Measurements from ENCODE around the gene PGLYRP2. TPM values are rescaled to one million over a fixed set of nuclear protein-coding genes. Genes with fewer than 3 reads are reported as not detected.

The PGLYRP2 gene
- total RNA-seq, 1 donor from 2014 or later = not detected

DNA sequence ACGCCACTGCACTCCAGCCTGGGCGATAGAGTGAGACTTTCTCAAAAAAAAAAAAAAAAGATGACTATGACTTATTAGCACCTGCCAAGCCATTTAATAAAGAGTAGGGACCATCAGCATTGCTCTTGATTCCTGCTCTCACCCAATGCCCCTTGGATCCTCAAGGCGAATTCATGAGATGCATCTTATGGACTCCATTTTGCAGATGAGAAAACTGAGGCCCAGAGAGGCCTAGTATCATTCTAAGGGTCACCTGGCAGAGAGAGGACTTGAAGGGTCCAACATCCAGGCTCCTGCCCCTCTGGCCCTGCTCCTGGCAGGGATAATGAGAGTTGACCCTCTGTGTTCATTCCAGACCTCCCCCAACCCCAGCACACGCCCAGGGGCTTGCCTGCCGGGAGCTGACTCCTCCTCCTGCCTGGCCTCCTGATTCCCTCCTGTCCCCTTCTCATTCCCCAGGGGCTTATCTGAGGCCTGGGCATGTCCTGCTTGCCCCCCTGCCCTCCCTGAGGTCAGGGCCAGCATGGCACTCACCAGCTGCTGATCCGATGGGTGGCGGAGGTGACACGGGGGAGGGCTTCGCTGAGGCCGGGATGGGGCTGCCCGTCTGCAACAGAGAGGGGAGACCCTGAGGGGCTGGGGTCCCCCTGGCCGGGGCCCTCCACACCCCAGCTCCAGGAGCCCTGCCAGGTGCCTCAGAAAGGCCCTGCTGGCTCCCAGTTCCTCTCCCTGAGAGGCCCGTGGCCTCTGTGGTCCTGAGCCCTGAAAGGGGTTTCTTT is 37.0 kb downstream of the PGLYRP2 start:
- intact Hi-C loops (cut with micrococcal nuclease) = no loop called here

DNA sequence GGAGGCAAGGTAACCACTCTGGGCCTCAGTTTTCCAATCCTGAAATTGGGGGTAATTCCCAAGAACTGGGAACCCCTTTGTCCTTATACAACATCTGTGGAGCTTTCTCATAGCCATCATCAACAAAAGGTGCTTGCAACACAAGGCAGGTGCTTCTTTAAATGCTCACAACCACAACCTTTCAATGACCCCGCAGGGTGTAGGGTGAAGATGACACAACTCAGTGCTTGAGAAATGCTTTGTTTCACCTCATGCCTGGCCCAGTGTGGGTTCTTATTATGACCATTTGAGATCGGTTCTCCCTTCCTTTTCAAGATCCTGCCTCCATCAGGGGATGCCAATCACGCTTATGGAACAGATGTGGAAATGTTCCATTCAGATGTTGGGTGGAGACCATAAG is 38.0 kb downstream of the PGLYRP2 start:
- intact Hi-C loops (cut with micrococcal nuclease) = no loop called here

DNA sequence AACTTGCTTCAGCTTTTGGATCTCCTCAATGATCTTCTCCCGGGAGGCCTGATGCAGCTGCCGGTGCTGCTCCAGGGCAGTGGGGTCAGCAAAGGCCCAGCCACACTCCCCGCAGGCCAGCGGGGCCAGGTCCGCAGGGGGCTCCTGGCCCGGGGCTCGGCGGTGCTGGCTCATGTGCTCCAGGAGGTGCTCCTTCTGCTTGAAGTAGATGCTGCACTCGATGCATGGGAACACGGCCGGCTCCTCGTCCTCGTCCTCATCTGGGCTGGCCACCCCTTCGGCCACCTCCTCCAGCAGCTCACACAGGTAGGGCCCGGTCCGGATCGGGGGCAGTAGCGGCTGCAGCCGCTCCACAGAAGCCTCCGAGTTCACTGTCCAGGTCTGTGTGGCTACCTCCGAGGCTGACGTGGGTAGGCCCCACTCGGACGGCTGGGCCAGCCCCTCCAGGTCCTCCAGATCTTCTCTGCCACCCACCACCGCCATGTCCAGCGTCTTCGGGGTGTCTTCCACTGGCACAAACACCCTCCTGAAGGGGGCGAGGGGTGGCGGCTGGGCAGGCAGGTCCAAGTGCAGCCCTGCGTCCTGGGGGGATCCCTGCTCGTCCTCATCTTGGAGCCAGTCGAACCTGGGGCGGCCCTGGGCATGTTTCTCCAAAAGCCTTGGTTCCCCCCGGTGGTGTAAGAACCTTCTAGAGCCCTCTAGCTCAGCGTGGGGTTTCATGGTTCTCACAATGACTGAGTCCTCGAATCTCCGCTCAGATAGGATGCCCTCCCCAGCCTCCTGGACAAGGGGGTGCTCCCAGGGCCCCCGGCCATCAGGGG is 39.3 kb downstream of the PGLYRP2 start:
- intact Hi-C loops (cut with micrococcal nuclease) = no loop called here

DNA sequence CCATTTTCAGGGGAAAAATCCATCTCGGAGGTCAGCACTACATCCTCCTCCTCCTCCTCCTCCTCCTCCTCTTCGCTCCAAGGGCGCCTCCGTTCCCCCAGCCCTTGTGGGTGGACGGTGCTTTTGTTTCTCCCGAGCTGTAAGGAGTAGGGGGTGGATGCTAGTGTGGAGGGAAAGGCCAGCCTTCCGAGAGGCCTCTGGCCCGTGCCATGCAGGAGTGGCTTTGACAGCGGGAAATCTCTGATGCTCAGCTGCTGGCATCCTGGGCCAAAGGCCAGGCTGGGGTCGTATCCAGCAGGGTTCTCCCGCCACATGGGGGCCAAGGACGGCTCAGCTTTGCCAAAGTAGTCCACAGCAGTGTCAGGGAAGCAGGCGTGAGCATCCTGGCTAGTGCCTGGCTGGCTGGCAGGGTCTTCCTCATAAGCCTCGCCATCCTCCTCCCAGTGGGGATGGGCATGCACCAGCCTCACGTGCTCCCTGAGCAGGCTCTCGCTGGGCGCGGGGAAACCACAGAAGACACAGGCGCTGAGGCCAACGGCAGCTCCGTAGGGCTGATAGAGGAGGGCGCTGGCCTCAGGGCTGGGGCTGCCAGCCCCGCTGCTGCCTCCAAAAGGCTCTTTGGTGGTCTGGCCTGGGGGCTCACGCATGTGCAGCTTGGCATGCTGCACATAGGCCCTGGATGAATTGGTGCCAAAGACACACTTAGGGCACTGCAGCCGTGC is 40.1 kb downstream of the PGLYRP2 start:
- intact Hi-C loops (cut with micrococcal nuclease) = no loop called here

DNA sequence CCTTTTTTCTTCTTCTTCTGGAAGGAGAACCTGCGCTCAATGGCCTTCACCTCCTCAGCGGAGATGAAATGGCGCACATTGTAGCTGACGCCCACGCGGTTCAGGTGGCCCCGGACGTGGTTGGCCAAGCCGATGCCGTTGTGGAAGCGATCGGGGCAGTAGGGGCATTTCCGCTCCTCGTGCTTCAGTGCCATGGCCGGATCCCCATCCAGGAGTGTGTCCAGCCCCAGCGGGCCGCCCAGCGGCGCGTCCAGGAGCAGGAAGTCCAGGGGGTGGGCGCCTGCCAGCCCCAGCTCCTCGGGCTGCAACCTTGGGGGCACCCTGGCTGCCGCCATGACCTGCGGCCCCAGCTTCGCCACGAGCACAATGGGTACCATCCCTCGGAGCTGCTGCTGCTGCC is 40.7 kb downstream of the PGLYRP2 start:
- intact Hi-C loops (cut with micrococcal nuclease) = no loop called here

DNA sequence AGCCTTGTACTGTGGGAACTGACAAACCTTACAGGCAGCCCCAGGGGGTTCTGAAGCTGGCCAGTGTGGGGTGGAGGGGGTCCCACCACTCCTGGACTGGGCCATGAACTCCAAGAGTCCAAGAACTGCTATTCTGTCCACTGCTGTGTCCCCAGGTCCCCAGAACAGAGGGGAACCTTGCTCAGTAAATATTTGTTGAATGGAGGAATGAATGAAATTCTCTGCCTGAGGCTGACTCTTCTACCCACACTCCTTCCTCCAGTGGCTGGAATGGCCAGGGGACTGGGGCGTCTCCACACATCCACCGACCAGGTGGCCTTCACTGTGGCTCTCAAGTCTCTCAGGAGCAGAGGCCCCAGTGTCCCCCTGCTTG is 41.2 kb downstream of the PGLYRP2 start:
- intact Hi-C loops (cut with micrococcal nuclease) = no loop called here

DNA sequence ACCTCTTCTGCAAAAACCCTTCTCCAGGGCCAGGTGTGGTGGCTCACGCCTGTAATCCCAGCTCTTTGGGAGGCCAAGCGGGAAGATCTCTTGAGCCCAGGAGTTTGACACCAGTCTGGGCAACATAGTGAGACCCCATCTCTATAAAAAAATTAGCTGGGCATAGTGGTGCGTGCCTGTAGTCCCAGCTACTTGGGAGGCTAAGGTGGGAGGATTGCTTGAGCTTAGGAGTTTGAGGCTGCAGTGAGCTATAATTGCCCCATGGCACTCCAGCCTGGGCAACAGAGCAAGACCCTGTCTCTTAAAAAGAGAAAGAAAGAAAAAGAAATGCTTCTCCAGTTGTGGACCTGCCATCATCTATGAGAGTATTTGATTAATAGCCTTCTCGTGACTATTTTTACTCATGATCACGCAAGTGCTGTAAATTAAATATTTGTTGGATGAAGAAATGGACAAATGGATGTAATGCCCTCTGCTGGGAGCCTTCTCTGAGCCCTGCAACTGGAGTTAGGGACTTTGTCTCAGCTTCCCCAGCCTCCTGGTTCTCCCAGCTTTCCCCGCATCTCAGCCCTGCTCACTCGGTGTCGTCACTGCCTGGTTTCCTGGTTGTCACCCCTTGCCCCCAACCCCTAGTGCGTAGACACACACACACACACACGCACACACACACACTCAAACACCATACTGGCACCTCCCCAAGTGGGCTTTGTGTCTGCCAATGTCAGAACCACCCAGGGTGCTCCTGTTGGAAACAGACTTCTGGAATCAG is 41.8 kb downstream of the PGLYRP2 start:
- intact Hi-C loops (cut with micrococcal nuclease) = no loop called here

DNA sequence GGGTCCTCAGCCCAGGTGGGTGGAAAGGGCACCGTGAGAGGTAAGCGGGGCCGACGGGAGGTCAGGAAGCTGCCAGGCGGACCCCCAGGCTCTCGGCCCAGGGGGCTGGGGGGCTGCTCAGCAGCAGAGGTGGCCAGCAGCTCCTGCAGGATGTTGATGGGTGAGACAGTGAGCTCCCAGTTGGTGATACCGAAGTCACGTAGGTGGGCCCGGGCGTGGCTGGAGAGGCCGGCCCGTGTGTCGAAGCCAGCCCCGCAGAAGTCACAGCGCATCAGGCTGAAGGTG is 42.5 kb downstream of the PGLYRP2 start:
- intact Hi-C loops (cut with micrococcal nuclease) = no loop called here

DNA sequence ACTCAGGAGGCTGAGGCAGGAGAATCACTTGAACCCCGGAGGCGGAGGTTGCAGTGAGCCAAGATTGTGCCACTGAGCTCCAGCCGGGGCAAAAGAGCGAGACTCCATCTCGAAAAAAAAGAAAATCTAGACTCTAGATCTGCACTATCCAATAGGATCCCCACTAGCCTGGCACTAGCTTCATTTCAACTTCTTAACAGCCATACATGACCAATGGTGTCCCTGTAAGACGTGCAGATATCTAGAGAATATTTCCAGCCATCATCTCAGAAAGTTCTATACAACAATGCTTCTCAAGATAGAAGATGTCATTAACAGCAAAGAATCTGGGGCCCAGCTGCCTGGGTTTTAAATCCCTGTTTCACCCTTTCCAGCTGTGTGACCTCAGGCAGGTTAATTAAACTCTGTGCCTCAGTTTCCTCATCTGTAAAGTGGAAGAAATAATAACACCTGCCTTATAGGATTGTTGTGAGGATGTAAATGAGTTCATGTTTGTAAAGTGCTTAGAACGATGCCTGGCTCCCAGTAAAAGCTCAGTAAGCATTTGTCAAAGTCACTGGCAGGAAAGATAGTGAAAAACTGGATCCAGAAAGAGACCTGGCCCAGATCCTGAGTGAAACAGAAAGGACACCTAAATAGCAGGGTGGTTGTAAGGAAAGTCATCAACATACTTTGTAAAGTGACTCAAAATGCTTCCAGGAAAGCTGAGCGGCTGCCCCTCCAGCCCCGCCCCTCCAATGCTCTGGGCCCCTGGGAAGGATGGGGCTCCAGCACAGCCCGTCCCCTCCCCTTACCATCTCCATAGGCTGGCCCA is 43.1 kb downstream of the PGLYRP2 start:
- intact Hi-C loops (cut with micrococcal nuclease) = no loop called here

DNA sequence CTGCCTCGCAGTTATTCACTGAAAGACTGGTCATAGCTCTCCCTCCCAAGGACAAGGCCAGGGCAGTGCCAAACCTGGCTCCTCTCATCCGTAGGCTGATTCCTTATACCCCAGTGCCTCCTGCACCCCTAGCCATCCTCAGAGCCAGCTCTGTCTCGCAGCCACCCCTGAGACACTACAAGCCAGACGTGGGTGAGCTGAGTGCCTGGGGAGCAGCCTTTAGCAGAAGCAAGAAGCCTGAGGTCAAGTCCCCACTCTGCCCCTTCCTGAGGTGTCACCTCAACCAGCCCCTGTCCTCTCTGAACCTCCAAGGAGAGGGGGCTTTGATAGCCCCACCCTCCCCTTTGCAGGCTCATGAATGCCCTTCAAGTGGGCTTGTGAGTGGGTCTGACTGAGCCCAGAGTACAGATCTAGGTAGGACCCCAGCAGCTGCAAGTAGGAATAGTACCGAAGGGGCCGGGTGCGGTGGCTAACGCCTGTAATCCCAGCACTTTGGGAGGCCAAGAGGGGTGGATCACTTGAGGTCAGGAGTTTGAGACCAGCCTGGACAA is 45.7 kb downstream of the PGLYRP2 start:
- intact Hi-C loops (cut with micrococcal nuclease) = no loop called here

DNA sequence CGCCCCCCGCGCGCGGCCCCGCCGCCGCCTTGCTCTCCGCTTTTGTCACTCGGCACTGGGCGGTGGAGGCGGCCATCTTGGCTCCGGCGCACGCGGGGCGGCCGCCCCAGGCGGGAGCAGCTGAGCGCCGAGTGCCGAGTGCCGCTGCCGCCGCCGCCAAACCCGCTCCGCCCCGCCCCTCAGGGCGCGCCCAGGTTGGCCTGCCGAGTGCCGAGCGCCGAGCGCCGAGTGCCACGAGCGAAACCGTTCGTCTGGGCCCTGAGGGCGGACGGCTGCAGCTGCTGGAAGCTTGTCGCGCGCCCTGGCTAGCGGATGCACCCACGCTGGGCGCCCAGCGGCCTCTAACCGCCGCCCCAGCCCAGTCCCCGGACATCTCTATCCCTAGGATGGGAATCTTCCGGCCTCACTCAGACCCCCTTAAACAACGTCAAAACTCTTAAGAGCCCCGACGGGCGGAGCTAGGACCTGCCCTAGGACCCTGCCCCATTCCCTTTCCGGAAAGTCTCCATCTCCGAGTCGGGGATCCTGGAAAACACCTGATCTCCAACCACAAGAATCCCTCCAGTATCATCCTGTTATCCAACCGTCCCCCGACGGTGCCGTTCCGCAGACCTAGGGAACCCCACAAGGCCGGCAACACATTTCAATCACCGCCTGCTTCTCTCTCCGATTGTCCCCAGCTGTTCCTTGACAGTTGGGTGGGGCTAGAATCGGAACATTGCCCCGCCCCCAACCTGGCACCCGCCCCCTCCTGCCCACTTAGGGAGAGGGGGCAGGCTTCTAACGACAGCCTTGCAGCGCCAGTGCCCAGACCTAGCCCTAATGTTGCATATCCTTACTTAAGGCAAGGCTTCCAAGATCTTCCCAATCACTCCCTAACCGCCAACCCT is 46.4 kb downstream of the PGLYRP2 start:
- intact Hi-C loops (cut with micrococcal nuclease) = loop anchor here (1.0 kb wide), 4 partner anchors 14 to 123 kb away; partner anchors contain the start of gene AKAP8

DNA sequence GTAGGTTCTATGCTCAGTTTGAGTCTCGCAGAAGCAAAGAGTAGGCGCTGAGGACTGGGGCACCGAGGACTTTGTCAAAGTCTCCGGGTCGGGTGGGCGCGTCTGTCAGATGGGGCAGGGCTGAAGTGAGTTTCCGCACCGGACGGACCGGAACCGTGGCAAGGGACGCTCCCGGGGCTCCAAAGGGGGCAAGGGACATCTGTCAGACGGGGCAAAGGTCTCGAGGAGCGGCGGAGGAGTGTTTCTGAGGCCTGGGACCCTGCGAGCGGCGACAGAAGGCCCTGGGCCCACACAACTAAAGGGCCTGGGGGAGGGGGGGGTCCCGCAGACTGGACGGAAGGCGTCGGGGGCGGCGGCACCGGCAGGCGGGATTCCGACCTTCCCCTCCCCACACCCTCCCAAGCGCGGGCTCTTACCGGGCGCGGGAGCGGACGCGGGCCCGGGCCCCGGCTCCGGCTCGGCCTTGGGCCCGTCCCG is 47.2 kb downstream of the PGLYRP2 start:
- intact Hi-C loops (cut with micrococcal nuclease) = loop anchor here (1.0 kb wide), 4 partner anchors 13 to 124 kb away; partner anchors contain the start of gene AKAP8

DNA sequence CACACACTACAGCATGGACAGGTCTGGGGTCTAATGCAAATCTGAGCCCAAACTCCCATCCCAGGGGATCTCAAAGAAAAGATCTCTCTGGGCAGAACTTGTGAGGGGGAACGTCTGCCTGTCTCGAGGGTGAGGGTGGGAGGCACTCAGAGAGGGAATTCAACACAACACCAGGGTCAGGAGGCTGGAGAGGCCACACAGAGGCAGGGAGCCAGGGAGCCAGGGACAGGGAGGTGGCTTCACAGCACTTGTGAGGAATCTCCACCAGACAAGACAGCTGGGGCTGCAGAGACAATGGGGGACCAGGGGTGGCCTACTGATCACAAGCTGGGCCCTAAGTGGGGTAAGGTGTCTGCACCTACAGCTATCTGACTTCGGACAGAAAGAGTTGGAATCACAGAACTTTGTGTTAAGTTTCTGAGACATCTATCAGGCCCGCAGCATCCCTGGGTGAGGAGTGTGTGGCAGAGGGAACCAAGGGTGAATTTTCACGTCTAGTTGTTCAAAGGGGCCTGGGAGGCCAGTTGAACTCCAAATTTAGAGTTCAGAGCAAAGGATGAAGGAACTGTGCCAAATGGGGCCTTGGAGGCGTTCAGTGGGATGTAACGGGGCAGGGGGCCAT is 47.8 kb downstream of the PGLYRP2 start:
- intact Hi-C loops (cut with micrococcal nuclease) = loop anchor here (1.0 kb wide), 4 partner anchors 12 to 125 kb away; partner anchors contain the start of gene AKAP8

DNA sequence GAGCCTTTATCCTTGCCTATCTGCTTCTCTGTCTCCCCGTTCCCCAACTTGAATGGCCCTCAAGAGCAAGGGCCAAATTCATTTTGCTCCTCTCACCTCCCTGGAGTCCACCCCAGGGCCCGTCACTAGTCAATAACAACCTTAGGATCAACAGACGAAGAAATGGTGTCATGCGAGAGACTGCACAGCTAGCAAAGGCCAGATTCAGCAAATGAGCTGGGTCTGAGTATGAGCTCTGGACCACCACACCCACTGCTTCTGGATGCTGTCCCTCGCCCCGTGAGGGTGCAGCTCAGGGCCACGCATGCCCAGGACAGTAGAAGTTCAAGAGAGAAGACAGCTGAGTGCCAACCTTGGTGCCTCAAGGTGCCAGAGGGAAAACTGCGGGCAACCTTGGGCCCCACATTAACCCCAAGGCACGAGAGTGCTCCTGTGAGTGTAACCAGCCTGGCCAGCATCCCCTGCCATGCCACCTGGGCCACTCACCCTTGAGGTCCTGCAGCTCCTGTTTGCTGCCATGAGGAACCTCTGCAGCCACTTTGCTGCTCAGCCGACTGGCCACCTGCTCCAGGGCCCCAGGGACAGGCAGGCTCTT is 48.7 kb downstream of the PGLYRP2 start:
- intact Hi-C loops (cut with micrococcal nuclease) = no loop called here

DNA sequence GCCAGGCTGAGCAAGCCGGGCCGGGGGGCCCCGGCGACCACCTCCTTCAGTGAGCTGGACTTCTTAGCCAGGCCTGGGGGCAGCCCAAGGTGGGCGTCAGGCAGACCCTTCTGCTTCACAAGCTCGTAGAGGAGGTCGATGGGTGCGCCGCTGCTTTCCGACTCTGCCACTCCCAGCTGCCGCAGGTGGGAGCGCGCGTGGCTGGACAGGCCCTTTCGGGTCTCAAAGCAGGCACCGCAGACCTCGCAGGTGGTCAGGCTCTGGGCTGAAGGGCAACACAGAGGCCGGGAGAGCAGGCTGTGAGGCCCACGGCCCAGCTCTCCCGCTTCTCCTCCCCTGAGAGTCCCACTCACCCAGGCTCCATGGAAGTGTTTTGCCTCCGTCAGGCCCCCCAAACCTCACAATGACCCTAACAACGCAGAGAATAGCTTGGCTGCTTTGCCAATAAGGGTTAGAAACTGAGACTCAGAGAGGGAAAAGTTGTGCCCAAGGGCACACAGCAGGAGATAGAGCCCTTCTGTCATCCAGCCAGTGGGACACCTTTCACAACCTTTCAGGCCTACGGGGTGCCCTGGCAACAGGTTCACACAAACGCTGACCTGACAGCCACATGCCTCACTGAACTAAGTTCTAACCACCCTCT is 49.4 kb downstream of the PGLYRP2 start:
- intact Hi-C loops (cut with micrococcal nuclease) = no loop called here

DNA sequence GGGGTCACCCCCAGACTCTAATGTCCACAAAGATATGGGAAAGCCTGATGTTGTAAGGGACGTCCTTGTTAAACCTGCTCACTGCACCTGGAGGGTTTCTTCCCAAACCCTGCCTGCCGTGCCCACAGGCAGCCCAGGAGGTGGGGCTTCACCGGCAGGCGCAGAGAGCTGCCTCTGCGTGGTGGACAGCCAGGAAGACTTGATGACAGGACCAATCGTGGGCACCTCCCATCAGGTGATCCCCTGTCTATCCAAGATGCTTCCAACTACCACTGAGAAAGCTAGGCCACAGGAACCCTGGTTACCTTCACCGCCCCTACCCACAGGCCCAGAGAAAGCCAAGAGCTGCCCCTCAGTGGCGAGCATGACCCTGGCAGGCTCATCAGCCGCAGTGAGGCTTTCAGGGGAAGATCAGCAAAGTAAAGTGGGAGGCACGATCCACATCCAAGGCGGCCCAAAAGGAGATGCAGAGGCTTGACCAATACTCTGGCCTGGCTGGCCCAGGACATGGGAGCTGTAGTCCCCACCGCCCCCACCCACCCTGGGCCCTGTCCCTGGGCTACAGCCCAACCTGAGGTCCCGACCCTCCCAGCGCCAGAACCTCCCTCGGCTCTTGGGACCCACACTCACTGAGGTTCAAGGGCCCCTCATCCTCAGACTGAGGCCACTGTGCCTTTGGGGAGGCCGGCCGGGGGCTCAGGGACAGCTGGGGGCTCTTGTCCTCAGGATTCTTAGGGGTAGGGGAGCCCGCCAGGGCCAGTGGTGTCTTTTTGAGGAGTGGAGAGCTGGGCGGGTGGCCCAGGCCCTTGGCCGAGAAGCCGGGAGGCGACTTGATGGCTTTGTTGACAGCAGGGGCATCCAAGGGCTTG is 50.1 kb downstream of the PGLYRP2 start:
- intact Hi-C loops (cut with micrococcal nuclease) = no loop called here

Data from T-helper 2 cell treated with Interferon-gamma antibody and Interleukin-4, amounts not matched to agents 100 ng/mL and 5 ng/mL, for 36 hours (primary cell).